H1 (cell line): ENCODE results near the gene PAQR4. TPM values are rescaled to one million over a fixed set of nuclear protein-coding genes. Genes with fewer than 3 reads are reported as not detected.
A peak's percentile ranks its signal among the peaks of the same experiment; 100 is the strongest.

Experiments used
- BRCA1 ChIP-seq: IDR thresholded peaks from 2 replicates; pipeline ENCODE4 v1.6.1; 2012; ENCODE audit warnings: low read depth, low read length, improper control_type of control experiment
- CHD1 ChIP-seq: IDR thresholded peaks from 2 replicates; pipeline ENCODE4 v1.6.1; 2012; ENCODE audit warnings: low read depth, low read length, improper control_type of control experiment
- CHD2 ChIP-seq: IDR thresholded peaks from 2 replicates; pipeline ENCODE4 v1.6.1; 2012; ENCODE audit warnings: low read length, improper control_type of control experiment
- CREB1 ChIP-seq: IDR thresholded peaks from 2 replicates; pipeline ENCODE4 v1.6.1; 2012; ENCODE audit warnings: inconsistent platforms
- CTBP2 ChIP-seq: IDR thresholded peaks from 2 replicates; pipeline ENCODE4 v1.7.0; 2011; ENCODE audit warnings: borderline replicate concordance, mild to moderate bottlenecking, moderate library complexity, mixed read lengths, low read length; ENCODE audit not compliant: insufficient read depth, insufficient read length
- EGR1 ChIP-seq: IDR thresholded peaks from 2 replicates; pipeline ENCODE4 v1.6.1; 2011; ENCODE audit warnings: low read depth, low read length, borderline replicate concordance
- EP300 ChIP-seq, 2 experiments: IDR thresholded peaks; 1 replicate in 1 of 2; 2 replicates in 1 of 2; pipeline ENCODE4 v1.6.1; 2011 to 2012; ENCODE audit warnings: low read depth in 2 of 2, low read length in 2 of 2, mild to moderate bottlenecking in 2 of 2, borderline replicate concordance in 1 of 2, inconsistent platforms in 1 of 2, moderate library complexity in 1 of 2
- EZH2 ChIP-seq: fragments of 200-600 bp; sonication (generic); IDR thresholded peaks from 2 replicates; pipeline ENCODE4 v1.7.1; 2012; ENCODE audit warnings: low read depth, mild to moderate bottlenecking, moderate library complexity, low read length, inconsistent platforms; ENCODE audit not compliant: severe bottlenecking
- GABPA ChIP-seq: IDR thresholded peaks from 2 replicates; pipeline ENCODE4 v1.6.1; 2011; ENCODE audit warnings: mild to moderate bottlenecking, low read length, moderate library complexity, borderline replicate concordance; ENCODE audit not compliant: insufficient read depth
- KDM5A ChIP-seq: fragments of 200-600 bp; IDR thresholded peaks from 2 replicates; pipeline ENCODE4 v1.7.1; 2012; ENCODE audit warnings: mild to moderate bottlenecking, low read length, inconsistent platforms, mixed read lengths
- NRF1 ChIP-seq: IDR thresholded peaks from 2 replicates; pipeline ENCODE4 v1.6.1; 2011; ENCODE audit warnings: mild to moderate bottlenecking, low read depth, low read length, improper control_type of control experiment
- POU5F1 ChIP-seq: IDR thresholded peaks from 2 replicates; pipeline ENCODE4 v1.6.1; 2011; ENCODE audit warnings: low read depth, mild to moderate bottlenecking, low read length, moderate library complexity
- RBBP5 ChIP-seq: IDR thresholded peaks from 2 replicates; pipeline ENCODE4 v1.7.1; 2012; ENCODE audit warnings: low read depth, mild to moderate bottlenecking, inconsistent platforms, low read length, moderate library complexity, borderline replicate concordance
- SAP30 ChIP-seq: fragments of 300-600 bp; sonication (generic); IDR thresholded peaks from 2 replicates; pipeline ENCODE4 v1.7.1; 2012; ENCODE audit warnings: low read length, moderate library complexity, mild to moderate bottlenecking, inconsistent platforms; ENCODE audit not compliant: insufficient read depth, insufficient replicate concordance
- SIX5 ChIP-seq: IDR thresholded peaks from 2 replicates; pipeline ENCODE4 v1.6.1; 2011; ENCODE audit warnings: mild to moderate bottlenecking, low read depth, low read length
- SP1 ChIP-seq: IDR thresholded peaks from 2 replicates; pipeline ENCODE4 v1.6.1; 2011; ENCODE audit warnings: low read depth, low read length
- SP2 ChIP-seq: IDR thresholded peaks from 2 replicates; pipeline ENCODE4 v1.6.1; 2012; ENCODE audit warnings: mild to moderate bottlenecking, low read length, inconsistent platforms
- SRF ChIP-seq: IDR thresholded peaks from 2 replicates; pipeline ENCODE4 v1.6.1; 2011; ENCODE audit warnings: mild to moderate bottlenecking, low read depth, low read length, moderate library complexity
- TAF1 ChIP-seq: IDR thresholded peaks from 2 replicates; pipeline ENCODE4 v1.6.1; 2011; ENCODE audit warnings: mild to moderate bottlenecking, low read depth, low read length
- TBP ChIP-seq: IDR thresholded peaks from 2 replicates; pipeline ENCODE4 v1.6.1; 2011; ENCODE audit warnings: low read depth, low read length, improper control_type of control experiment
- TEAD4 ChIP-seq: IDR thresholded peaks from 2 replicates; pipeline ENCODE4 v1.6.1; 2012; ENCODE audit warnings: low read depth, low read length, inconsistent platforms, mixed read lengths
- polyA plus RNA-seq, 7 experiments: library from polyadenylated mRNA; depleted of rRNA in 3 of 7; stranded (reverse) in 5 of 7; unstranded in 2 of 7; fragments of >200 nt in 5 of 7; fragments of 200-250 nt in 2 of 7; gene quantifications; 1 replicate in 5 of 7; 2 replicates in 1 of 7; 4 replicates in 1 of 7; pipeline versions ENCODE4 v1.2.1 to v1.2.3, GENCODE V29; 2011 to 2013; ENCODE audit warnings: missing spikeins in 2 of 7, mixed read lengths in 2 of 7
- total RNA-seq: library from RNA; stranded (reverse); fragmentation: NEBNext Ultra II Directional; extraction: Animal tissue kit (Norgen Biotek cat#: 25700); gene quantifications from 2 replicates; pipeline ENCODE4 v1.2.1, GENCODE V29; 2021
- TF ChIP-seq, protein P1 (sequence below): IDR thresholded peaks from 2 replicates; pipeline ENCODE4 v1.6.1; 2012; ENCODE audit warnings: inconsistent platforms
- TF ChIP-seq, protein P2 (sequence below): IDR thresholded peaks from 2 replicates; pipeline ENCODE4 v1.6.1; 2012; ENCODE audit warnings: inconsistent platforms
- TF ChIP-seq, protein P3 (sequence below): IDR thresholded peaks from 2 replicates; pipeline ENCODE4 v1.6.1; 2011; ENCODE audit warnings: low read length, improper control_type of control experiment

The PAQR4 gene
- total and polyA plus RNA-seq, 2 of the 8 experiments (the other 6 are each of a cell fraction or from before 2014, with no cell fraction given), result 28.2 to 34.6 TPM

DNA sequence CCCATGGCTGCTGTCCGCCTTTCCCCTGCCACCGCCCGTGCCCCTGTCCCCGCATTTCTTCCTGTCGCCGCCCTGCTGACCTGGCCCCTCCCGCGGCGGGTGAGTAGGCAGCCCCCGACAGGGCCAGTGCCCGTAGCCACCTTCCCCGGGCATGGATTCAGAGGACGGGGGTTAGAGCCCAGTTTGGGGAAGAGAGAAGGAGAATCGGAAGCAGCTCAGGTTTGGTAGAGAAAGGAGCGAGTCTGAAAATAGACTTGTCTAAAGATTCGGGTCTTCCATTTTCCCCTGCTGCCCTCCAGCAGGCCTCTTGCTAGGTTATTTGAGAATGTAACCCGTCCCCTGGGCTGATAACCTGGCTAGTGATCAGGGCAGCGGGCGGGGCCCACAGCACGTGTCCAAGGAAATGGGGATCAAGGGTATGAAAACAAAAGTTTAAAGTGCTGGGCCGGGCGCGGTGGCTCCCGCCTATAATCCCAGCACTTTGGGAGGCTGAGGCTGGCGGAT lies 35.7 kb downstream of the PAQR4 start (continued):
- no peak for TF ChIP-seq GABPA
- no peak for TF ChIP-seq NRF1
- TF ChIP-seq CREB1, result no peak
- TF ChIP-seq SP1, result no peak
- TF ChIP-seq SIX5, result no peak
- no peak for TF ChIP-seq KDM5A
- no peak for TF ChIP-seq TEAD4
- TF ChIP-seq EP300 (IDR thresholded peaks at IDR 0.05; ENCODE audit: borderline replicate concordance in 1 of 2, low read depth in 2 of 2, low read length in 2 of 2), result no peak
- no peak for TF ChIP-seq POU5F1
- peak; percentile 28; the same call in 1 of the 2 replicates for TF ChIP-seq TAF1
- no peak for TF ChIP-seq EGR1
- TF ChIP-seq SRF, result no peak
- TF ChIP-seq BRCA1, result no peak
- TF ChIP-seq EZH2, result no peak
- TF ChIP-seq, protein P1, sequence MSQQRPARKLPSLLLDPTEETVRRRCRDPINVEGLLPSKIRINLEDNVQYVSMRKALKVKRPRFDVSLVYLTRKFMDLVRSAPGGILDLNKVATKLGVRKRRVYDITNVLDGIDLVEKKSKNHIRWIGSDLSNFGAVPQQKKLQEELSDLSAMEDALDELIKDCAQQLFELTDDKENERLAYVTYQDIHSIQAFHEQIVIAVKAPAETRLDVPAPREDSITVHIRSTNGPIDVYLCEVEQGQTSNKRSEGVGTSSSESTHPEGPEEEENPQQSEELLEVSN, result peak; percentile 57; the same call in 1 of the 2 replicates
- peak; percentile 21; the same call in 1 of the 2 replicates for TF ChIP-seq TBP
- TF ChIP-seq CHD2, result no peak
- no peak for TF ChIP-seq SAP30
- no peak for TF ChIP-seq SP2
- no peak for TF ChIP-seq RBBP5
- TF ChIP-seq, protein P2, sequence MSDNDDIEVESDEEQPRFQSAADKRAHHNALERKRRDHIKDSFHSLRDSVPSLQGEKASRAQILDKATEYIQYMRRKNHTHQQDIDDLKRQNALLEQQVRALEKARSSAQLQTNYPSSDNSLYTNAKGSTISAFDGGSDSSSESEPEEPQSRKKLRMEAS, result peak; percentile 79
- TF ChIP-seq, protein P3, sequence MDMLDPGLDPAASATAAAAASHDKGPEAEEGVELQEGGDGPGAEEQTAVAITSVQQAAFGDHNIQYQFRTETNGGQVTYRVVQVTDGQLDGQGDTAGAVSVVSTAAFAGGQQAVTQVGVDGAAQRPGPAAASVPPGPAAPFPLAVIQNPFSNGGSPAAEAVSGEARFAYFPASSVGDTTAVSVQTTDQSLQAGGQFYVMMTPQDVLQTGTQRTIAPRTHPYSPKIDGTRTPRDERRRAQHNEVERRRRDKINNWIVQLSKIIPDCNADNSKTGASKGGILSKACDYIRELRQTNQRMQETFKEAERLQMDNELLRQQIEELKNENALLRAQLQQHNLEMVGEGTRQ, result peak; percentile 58
- no peak for TF ChIP-seq CTBP2
- TF ChIP-seq CHD1, result no peak
